Breast epithelium (tissue), 4 donors: ENCODE results near the gene TAMALIN. TPM values are rescaled to one million over a fixed set of nuclear protein-coding genes. Genes with fewer than 3 reads are reported as not detected.

Source experiments
- DNase-seq, 2 donors: peaks; one replicate each; pipeline ENCODE4 v3.0.0-alpha.2; 2019; ENCODE audit warnings: low spot score in 2 of 2
- H3K27ac ChIP-seq, 2 donors: fragments of 200-600 bp; sonication (generic) in 1 of 2; one replicate each; pipeline ENCODE4 v1.5.1; 2016 to 2019; ENCODE audit warnings: mild to moderate bottlenecking in 1 of 2
- H3K27me3 ChIP-seq, 2 donors: fragments of 200-600 bp; sonication (generic) in 1 of 2; one replicate each; pipeline versions ENCODE4 v1.5.1 to v1.6.0; 2017 to 2019; ENCODE audit warnings: control low read depth in 1 of 2, mild to moderate bottlenecking in 1 of 2
- H3K36me3 ChIP-seq: fragments of 200-600 bp; one replicate; pipeline ENCODE4 v1.5.1; 2019
- H3K4me1 ChIP-seq, 2 donors: fragments of 200-600 bp; sonication (generic); one replicate each; pipeline ENCODE4 v1.5.1; 2016 to 2019; ENCODE audit warnings: control low read depth in 1 of 2
- H3K4me3 ChIP-seq, 3 donors: fragments of 200-600 bp; sonication (generic); 1 replicate in 2 of 3; 2 replicates in 1 of 3; pipeline ENCODE4 v1.5.1; 2016 to 2019; ENCODE audit warnings: mild to moderate bottlenecking in 3 of 3, moderate library complexity in 2 of 3
- H3K9me3 ChIP-seq, 2 donors: fragments of 200-600 bp; sonication (generic) in 1 of 2; one replicate each; pipeline ENCODE4 v1.5.1; 2016 to 2019; ENCODE audit warnings: control low read depth in 1 of 2
- POLR2A ChIP-seq: fragments of 450-650 bp; IDR thresholded peaks from one replicate; pipeline ENCODE4 v1.6.1; 2016; ENCODE audit warnings: antibody characterized with exemption, mild to moderate bottlenecking, moderate library complexity
- POLR2AphosphoS5 ChIP-seq, 3 donors: sonication (generic); formaldehyde crosslinking; IDR thresholded peaks; one replicate each; pipeline ENCODE4 v1.6.1; 2017; ENCODE audit warnings: antibody characterized with exemption in 3 of 3
- intact Hi-C: fragments of 100-400 bp; cut with DNase I; formaldehyde crosslinking; loops from one replicate; pipeline ENCODE4 v1.15.1; 2023; ENCODE audit warnings: low total_unique reads
- total RNA-seq, 3 donors: library from RNA; depleted of rRNA; stranded (reverse); fragments of >200 nt; gene quantifications; one replicate each; pipeline ENCODE4 v1.1.0, GENCODE V29; 2016
- TF ChIP-seq, protein P1 (sequence below), 3 donors: fragments of 450-650 bp; IDR thresholded peaks; one replicate each; pipeline ENCODE4 v1.5.1; 2016 to 2017; ENCODE audit warnings: antibody characterized with exemption in 3 of 3, mild to moderate bottlenecking in 3 of 3, moderate library complexity in 3 of 3

TAMALIN gene
- total RNA-seq, 3 donors from 2014 or later = 8.5 to 27.2 (median 16.0) TPM

DNA sequence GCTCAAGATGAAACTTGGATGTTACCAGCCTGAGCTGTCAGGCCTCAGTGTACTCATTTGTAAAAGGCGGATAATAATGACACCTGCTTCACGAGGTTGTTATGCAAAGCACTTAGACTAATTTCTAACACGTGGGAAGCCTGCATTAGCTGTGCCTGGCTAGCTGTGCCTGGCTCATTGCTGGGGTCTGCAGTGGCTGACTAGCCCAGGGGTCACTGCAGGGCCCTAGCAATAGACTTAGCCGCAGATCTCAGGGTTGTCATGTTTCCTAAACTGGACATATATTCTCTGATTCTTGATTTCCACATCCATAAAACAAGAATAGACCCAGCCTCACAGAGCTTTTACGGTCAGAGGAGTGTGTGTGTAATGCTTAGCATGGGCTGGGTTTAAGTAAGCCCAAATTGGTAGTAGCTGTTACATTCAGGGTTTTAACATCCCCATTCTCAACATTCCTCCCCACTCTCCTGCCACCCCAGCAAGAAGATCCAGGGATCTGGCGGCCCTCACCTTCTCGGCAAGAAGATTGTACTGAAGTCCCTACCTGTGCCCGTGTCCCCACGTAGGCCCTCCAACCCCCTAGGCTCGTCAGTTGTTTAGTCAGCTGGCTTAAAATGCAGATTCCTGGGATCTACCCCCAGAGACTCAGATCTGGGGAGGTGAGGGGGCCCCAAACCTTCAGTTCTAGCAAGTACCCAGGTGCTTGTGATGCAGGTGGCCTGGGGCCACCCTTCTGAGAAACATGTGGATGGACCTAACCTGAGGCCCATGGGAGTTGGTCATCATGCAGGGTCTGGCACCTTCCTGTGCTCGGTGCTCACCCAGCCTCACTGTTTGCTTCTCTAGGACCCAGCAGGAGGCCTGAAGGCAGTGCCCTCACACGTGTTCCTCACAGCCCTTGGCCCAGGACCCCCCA lies 53.1 kb downstream of the TAMALIN start:
- TF ChIP-seq POLR2A (no peak), POLR2AphosphoS5 (IDR thresholded peaks at IDR 0.05) (peak in 1 of 3 donors; percentile 6)
- DNase-seq = no peak
- H3K4me1 ChIP-seq = peaks cover 0 to 5% of the 10 kb centered on the region in 2 donors
- no peaks in the 10 kb centered on the region for H3K27me3 ChIP-seq
- H3K9me3 ChIP-seq = no peaks in the 10 kb centered on the region
- no peak overlapping the region for H3K27ac ChIP-seq
- no peaks in the 10 kb centered on the region for H3K36me3 ChIP-seq
- no peak overlapping the region for H3K4me3 ChIP-seq
- intact Hi-C loops = no loop called here

DNA sequence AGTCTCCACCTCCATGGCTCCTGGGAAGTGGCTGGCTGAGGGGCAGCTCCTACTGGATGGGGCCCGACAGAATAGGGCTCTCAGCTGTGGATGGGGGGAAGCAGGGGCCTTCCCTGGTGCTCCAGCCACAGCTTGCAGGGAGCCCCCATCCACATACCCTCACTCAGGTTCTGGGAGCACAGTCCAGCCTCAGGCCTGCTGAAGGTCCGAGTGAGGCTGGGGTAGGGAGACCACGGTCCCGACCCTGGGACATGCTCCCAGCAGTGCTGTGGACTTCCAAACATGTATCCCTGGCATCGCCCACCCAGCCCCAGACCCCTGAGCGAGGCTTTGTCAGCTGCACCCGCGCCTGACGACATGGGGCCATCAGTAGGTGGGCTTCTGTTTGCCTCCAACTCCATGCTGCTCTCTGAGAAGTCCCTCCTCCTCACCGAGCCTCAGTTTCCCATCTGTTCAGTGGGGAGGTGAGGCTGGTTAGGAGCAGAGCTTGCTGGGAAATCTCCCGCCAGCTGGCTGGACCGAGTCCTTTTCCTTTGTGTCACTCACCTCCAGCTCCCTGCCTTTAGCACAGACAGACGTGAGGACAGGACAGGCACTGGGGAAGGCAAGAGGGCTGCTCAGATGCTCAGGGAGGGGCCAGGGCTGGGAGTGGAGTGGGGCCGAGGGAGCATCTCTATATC lies 53.9 kb downstream of the TAMALIN start:
- Histone ChIP-seq H3K9me3 (no peaks in the 10 kb centered on the region), H3K4me3 (no peak overlapping the region), H3K4me1 (peaks cover 0 to 5% of the 10 kb centered on the region in 2 donors), H3K36me3 (no peaks in the 10 kb centered on the region), H3K27ac (no peak overlapping the region), H3K27me3 (no peaks in the 10 kb centered on the region)
- TF ChIP-seq POLR2A = no peak
- TF ChIP-seq, protein P1, sequence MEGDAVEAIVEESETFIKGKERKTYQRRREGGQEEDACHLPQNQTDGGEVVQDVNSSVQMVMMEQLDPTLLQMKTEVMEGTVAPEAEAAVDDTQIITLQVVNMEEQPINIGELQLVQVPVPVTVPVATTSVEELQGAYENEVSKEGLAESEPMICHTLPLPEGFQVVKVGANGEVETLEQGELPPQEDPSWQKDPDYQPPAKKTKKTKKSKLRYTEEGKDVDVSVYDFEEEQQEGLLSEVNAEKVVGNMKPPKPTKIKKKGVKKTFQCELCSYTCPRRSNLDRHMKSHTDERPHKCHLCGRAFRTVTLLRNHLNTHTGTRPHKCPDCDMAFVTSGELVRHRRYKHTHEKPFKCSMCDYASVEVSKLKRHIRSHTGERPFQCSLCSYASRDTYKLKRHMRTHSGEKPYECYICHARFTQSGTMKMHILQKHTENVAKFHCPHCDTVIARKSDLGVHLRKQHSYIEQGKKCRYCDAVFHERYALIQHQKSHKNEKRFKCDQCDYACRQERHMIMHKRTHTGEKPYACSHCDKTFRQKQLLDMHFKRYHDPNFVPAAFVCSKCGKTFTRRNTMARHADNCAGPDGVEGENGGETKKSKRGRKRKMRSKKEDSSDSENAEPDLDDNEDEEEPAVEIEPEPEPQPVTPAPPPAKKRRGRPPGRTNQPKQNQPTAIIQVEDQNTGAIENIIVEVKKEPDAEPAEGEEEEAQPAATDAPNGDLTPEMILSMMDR (IDR thresholded peaks at IDR 0.05) = no peak
- TF ChIP-seq POLR2AphosphoS5 (IDR thresholded peaks at IDR 0.05) = no peak
- DNase-seq = no peak
- intact Hi-C loops = no loop called here

DNA sequence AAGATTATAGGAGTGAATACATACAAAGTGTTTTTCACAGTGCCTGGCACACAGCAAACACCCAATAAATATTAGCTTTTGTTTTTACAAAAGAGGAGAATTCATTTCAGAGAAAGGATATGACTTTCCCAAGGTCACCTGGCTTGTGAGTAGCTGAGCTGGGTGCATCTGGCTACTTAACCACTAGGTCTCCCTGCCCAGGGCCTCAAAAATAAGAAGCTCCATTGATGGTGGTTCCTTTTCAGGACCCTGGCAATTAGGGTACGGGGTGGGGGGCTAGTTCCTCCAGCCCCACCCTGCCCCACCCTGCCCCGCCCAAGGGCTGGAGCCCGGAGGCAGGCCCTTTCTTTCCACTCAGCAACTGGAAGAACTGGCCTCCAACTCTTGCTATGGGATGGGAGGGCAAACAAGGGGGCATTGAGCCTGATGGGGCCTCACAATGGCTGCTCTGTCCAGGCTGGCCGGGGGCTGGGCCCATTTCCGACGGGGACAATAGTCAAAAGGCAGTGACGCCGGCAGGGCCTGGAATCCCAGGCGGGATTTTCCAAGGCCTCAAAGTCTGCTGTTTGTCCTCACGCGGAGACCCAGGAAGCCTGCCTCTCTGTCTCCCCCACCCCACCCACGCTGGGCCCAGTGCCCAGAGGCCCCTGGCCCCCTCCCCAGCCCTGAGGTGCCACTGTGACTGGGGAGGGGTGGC lies 54.9 kb downstream of the TAMALIN start:
- intact Hi-C loops = no loop called here
- H3K4me1 ChIP-seq = peaks cover 0 to 5% of the 10 kb centered on the region in 2 donors
- H3K36me3 ChIP-seq = no peaks in the 10 kb centered on the region
- peak overlapping the region; percentile 1 to 54 for H3K27ac ChIP-seq
- no peak for DNase-seq
- TF ChIP-seq, protein P1 (IDR thresholded peaks at IDR 0.05) = no peak
- TF ChIP-seq POLR2AphosphoS5 (IDR thresholded peaks at IDR 0.05) (no peak), POLR2A (no peak)
- H3K27me3 ChIP-seq = no peaks in the 10 kb centered on the region
- H3K4me3 ChIP-seq = no peak overlapping the region
- no peaks in the 10 kb centered on the region for H3K9me3 ChIP-seq

DNA sequence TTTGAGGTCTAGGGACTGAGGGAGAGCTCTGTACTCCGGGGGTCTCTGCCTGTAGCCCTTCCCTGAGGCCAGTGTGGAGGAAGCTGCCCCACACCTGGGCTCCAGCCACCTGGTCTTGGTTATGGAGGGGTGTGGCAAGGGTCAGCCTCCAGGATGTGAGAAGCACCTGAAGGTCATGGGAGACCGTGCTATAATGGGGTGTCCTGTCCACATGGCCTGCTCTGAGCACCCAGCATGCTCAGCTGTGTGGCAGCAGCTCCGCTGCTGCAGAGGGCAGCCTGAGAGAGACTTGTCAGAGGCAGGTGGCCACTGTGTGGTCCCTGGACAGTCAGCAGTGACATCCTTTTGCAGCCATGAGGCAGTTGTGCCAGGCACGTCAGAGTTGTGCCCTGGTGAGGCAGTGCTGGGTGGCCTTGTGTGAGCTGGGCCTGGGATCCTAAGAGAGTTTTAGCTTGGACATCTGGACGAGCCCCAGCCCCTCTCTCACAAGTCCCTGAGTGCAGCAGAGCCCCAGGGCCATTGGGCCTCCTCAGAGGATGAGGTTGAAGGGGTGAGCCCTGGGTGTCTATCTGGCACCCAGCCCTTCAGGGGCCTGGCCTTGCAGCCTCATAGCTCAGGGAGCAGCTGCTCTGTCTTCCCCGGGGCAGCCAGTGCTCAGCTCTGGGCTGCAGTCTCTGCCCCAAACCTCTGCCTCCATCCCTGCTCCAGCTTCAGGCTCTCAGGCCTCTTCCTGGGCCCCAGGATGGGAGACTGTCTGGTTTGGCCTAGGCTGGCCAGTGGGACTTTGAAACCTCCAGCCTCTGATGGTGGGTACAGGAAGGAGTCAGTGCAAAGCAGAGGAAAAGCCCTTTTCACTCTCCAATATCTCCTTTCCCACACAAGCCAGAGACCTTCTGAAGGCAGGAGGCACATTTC lies 55.7 kb downstream of the TAMALIN start:
- H3K9me3 ChIP-seq = no peaks in the 10 kb centered on the region
- no peak for DNase-seq
- no peaks in the 10 kb centered on the region for H3K4me1 ChIP-seq
- H3K36me3 ChIP-seq = no peaks in the 10 kb centered on the region
- TF ChIP-seq, protein P1 (IDR thresholded peaks at IDR 0.05) = no peak
- TF ChIP-seq POLR2A = no peak
- no peak for TF ChIP-seq POLR2AphosphoS5 (IDR thresholded peaks at IDR 0.05)
- peak overlapping the region; percentile 32 to 54 for H3K27ac ChIP-seq
- intact Hi-C loops = no loop called here
- H3K4me3 ChIP-seq = no peak overlapping the region
- H3K27me3 ChIP-seq = no peaks in the 10 kb centered on the region
